ENCODE measurements around the gene SLC22A1.

DNA sequence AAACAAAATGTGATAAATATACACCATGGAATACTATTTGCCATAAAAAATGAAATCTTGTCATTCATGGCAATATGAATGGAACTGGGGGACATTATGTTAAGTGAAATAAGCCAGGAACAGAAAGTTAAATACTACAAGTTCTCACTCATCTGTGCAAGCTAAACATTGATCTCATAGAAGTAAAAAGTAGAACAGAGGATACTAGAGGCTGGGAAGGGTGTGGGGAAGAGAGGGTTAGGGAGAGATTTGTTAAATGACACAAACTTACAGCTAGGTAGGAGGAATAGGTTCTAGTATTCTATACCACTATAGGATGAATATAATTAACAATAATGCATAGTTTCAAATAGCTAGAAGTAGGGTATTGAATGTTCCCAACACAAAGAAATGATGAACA lies 76.0 kb downstream of the SLC22A1 start:
- TF ChIP-seq, protein P1, sequence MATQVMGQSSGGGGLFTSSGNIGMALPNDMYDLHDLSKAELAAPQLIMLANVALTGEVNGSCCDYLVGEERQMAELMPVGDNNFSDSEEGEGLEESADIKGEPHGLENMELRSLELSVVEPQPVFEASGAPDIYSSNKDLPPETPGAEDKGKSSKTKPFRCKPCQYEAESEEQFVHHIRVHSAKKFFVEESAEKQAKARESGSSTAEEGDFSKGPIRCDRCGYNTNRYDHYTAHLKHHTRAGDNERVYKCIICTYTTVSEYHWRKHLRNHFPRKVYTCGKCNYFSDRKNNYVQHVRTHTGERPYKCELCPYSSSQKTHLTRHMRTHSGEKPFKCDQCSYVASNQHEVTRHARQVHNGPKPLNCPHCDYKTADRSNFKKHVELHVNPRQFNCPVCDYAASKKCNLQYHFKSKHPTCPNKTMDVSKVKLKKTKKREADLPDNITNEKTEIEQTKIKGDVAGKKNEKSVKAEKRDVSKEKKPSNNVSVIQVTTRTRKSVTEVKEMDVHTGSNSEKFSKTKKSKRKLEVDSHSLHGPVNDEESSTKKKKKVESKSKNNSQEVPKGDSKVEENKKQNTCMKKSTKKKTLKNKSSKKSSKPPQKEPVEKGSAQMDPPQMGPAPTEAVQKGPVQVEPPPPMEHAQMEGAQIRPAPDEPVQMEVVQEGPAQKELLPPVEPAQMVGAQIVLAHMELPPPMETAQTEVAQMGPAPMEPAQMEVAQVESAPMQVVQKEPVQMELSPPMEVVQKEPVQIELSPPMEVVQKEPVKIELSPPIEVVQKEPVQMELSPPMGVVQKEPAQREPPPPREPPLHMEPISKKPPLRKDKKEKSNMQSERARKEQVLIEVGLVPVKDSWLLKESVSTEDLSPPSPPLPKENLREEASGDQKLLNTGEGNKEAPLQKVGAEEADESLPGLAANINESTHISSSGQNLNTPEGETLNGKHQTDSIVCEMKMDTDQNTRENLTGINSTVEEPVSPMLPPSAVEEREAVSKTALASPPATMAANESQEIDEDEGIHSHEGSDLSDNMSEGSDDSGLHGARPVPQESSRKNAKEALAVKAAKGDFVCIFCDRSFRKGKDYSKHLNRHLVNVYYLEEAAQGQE (IDR thresholded peaks at IDR 0.05; ENCODE audit: low read depth, low read length), result no peak
- TF ChIP-seq BCL11A (IDR thresholded peaks at IDR 0.05; ENCODE audit: low read depth, low read length) (no peak), SPI1 (IDR thresholded peaks at IDR 0.05; ENCODE audit: borderline replicate concordance, insufficient read depth, low read depth, low read length) (no peak), NR2C2 (IDR thresholded peaks at IDR 0.05; ENCODE audit: borderline replicate concordance, control insufficient read depth, insufficient read length, low read depth) (no peak)
- TF ChIP-seq, protein P2, sequence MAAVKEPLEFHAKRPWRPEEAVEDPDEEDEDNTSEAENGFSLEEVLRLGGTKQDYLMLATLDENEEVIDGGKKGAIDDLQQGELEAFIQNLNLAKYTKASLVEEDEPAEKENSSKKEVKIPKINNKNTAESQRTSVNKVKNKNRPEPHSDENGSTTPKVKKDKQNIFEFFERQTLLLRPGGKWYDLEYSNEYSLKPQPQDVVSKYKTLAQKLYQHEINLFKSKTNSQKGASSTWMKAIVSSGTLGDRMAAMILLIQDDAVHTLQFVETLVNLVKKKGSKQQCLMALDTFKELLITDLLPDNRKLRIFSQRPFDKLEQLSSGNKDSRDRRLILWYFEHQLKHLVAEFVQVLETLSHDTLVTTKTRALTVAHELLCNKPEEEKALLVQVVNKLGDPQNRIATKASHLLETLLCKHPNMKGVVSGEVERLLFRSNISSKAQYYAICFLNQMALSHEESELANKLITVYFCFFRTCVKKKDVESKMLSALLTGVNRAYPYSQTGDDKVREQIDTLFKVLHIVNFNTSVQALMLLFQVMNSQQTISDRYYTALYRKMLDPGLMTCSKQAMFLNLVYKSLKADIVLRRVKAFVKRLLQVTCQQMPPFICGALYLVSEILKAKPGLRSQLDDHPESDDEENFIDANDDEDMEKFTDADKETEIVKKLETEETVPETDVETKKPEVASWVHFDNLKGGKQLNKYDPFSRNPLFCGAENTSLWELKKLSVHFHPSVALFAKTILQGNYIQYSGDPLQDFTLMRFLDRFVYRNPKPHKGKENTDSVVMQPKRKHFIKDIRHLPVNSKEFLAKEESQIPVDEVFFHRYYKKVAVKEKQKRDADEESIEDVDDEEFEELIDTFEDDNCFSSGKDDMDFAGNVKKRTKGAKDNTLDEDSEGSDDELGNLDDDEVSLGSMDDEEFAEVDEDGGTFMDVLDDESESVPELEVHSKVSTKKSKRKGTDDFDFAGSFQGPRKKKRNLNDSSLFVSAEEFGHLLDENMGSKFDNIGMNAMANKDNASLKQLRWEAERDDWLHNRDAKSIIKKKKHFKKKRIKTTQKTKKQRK (IDR thresholded peaks at IDR 0.05; ENCODE audit: low read depth, low read length), result no peak

Measured in GM12878 (cell line).